Memory B cell (primary cell): ENCODE measurements around the gene RPL36A.

ENCODE experiments used
- ATAC-seq: fragments of 150-1000 bp; cut with Tn5 transposase; 2 replicates; pipeline ENCODE4 v1.10.0; 2021; ENCODE audit warnings: low read depth, mild to moderate bottlenecking, moderate library complexity
- DNase-seq, 2 donors: peaks; one replicate each; pipeline ENCODE4 v3.0.0; 2022; ENCODE audit warnings: low spot score in 2 of 2
- H3K27ac Mint-ChIP-seq: one replicate; pipeline ENCODE4 v1.8.0; 2022; ENCODE audit warnings: mild to moderate bottlenecking, moderate library complexity, mixed read lengths
- H3K27me3 Mint-ChIP-seq: one replicate; pipeline ENCODE4 v1.8.0; 2022; ENCODE audit warnings: mixed read lengths
- H3K36me3 Mint-ChIP-seq: one replicate; pipeline ENCODE4 v1.8.0; 2022; ENCODE audit warnings: mild to moderate bottlenecking, mixed read lengths
- H3K4me1 Mint-ChIP-seq: one replicate; pipeline ENCODE4 v1.8.0; 2022; ENCODE audit warnings: mixed read lengths
- H3K4me3 Mint-ChIP-seq: one replicate; pipeline ENCODE4 v1.8.0; 2022; ENCODE audit warnings: mild to moderate bottlenecking, moderate library complexity, mixed read lengths
- H3K9me3 Mint-ChIP-seq: one replicate; pipeline ENCODE4 v1.8.0; 2022; ENCODE audit warnings: mixed read lengths

The RPL36A gene

DNA sequence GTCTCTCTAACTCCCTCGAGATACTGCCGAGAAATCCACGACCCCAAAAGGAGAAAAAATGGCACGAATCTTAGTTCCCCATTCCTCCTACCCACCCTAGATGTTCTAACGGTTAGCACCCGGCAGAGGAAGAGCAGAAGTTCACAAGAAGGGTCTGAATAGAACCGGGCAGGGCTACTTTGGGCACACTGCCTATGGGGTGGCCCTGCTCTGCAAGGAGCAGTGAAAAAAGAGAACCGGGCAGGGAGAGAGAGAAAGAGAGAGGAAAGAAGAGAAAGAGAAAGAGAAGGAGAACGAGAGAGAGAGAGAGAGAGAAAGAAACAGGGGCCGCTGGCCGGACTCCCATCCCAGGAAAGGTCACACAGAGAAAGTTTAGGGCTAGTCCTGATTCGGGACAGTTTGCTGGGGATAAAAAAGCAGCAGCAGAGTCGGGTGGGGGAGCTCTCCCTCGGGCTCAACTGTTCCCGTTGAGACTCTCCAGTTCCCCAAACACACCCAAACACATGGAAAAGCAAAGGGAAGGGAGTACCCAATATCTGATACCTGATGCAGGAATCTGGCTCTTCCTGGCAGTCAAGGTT, 16.4 kb downstream of the RPL36A start:
- peak overlapping the region; percentile 98 for H3K27ac Mint-ChIP-seq
- peak overlapping the region; percentile 98 for H3K4me3 Mint-ChIP-seq
- H3K27me3 Mint-ChIP-seq, result no peaks in the 10 kb centered on the region
- peaks cover 15% of the 10 kb centered on the region for H3K4me1 Mint-ChIP-seq
- DNase-seq (no peak), ATAC-seq (no peak)
- no peaks in the 10 kb centered on the region for H3K9me3 Mint-ChIP-seq
- peaks cover 11% of the 10 kb centered on the region for H3K36me3 Mint-ChIP-seq

- Mint-ChIP-seq H3K27ac (peak within 1 kb of the TSS; percentile 98), H3K4me3 (peak within 1 kb of the TSS; percentile 98), H3K36me3 (peaks cover 14% of the 10 kb centered on the region), H3K27me3 (no peaks in the 10 kb centered on the region), H3K4me1 (peaks cover 21% of the 10 kb centered on the region), H3K9me3 (no peaks in the 10 kb centered on the region)
- peak; percentile 84 for ATAC-seq
- peak; percentile 67 to 82 for DNase-seq
Measured at GRCh38 chrX:101407748-101408531, 17.1 kb downstream of the RPL36A start, which contains the start of the genes GLA and HNRNPH2. TSS of gene GLA (minus strand) at chrX:101407925. CDS start at chrX:101407903, 22 bp downstream. TSS of gene HNRNPH2 (plus strand) at chrX:101408222. CDS start at chrX:101411989, 3,767 bp downstream.

DNA sequence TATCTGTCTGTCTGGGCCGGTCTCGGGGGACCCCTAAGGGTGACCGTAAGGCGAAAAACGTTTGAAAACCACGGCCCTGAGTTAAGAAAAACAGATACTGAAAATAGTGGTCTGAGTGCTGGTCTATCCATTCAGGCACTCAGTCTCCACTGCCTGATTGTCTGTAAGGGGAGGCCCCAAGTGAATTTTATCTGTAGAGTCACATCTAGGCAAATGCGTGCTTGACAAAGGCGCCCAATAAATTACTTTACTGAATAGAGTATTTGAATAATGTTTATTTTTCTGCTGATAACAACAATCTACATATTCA, 17.7 kb downstream of the RPL36A start:
- no peaks in the 10 kb centered on the region for H3K27me3 Mint-ChIP-seq
- peak overlapping the region; percentile 98 for H3K27ac Mint-ChIP-seq
- DNase-seq (no peak), ATAC-seq (no peak)
- peaks cover 24% of the 10 kb centered on the region for H3K4me1 Mint-ChIP-seq
- H3K36me3 Mint-ChIP-seq, result peaks cover 16% of the 10 kb centered on the region
- H3K9me3 Mint-ChIP-seq, result no peaks in the 10 kb centered on the region
- H3K4me3 Mint-ChIP-seq, result peak overlapping the region; percentile 98

- peak overlapping the region; percentile 68 for H3K4me3 Mint-ChIP-seq
- no peak for DNase-seq
- no peaks in the 10 kb centered on the region for H3K9me3 Mint-ChIP-seq
- H3K36me3 Mint-ChIP-seq, result peaks cover 15% of the 10 kb centered on the region
- H3K4me1 Mint-ChIP-seq, result peaks cover 24% of the 10 kb centered on the region
- no peaks in the 10 kb centered on the region for H3K27me3 Mint-ChIP-seq
- H3K27ac Mint-ChIP-seq, result peak overlapping the region; percentile 98
- no peak for ATAC-seq
Measured at GRCh38 chrX:101409043-101409442, 18.2 kb downstream of the RPL36A start.

GRCh38 chrX:101410461-101410860, 19.6 kb downstream of the RPL36A start:
- Mint-ChIP-seq H3K27me3 (no peaks in the 10 kb centered on the region), H3K9me3 (no peaks in the 10 kb centered on the region), H3K27ac (peak overlapping the region; percentile 90), H3K36me3 (peaks cover 13% of the 10 kb centered on the region), H3K4me3 (peak overlapping the region; percentile 51), H3K4me1 (peaks cover 26% of the 10 kb centered on the region)
- ATAC-seq (no peak), DNase-seq (no peak)

GRCh38 chrX:101411984-101412383, 21.2 kb downstream of the RPL36A start:
- ATAC-seq, result no peak

GRCh38 chrX:101415180-101416145, 24.7 kb downstream of the RPL36A start:
- DNase-seq, result peak; percentile 44 to 51
- Mint-ChIP-seq H3K4me3 (peak overlapping the region; percentile 6), H3K4me1 (peaks cover 25% of the 10 kb centered on the region)

More at GRCh38 chrX:101411984-101412383, 21.2 kb downstream of the RPL36A start:
- Mint-ChIP-seq H3K4me3 (peak overlapping the region; percentile 17), H3K36me3 (peaks cover 13% of the 10 kb centered on the region), H3K27me3 (no peaks in the 10 kb centered on the region), H3K4me1 (peaks cover 27% of the 10 kb centered on the region), H3K27ac (peak overlapping the region; percentile 80), H3K9me3 (no peaks in the 10 kb centered on the region)
- DNase-seq, result no peak

DNA sequence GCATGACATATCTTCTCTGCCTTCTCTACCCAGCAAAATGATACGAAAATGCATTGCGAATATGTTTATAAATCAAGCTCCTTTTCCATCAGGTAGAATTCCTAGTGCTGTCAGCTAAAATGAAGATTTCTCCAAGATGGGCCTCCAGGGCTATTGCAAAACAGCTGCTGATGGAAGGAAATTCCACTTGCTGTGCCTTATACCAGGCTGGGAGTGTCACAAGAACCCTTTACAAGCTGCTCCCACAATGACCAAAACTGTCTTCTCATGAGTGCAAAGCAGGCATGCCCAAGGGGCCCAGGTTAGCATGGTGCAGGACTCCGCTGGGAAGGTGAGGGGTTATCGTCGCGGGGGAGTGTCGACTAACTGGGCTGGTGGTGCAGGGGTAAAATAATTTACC, 25.9 kb downstream of the RPL36A start:
- peak overlapping the region; percentile 43 for H3K4me3 Mint-ChIP-seq
- H3K4me1 Mint-ChIP-seq, result peaks cover 24% of the 10 kb centered on the region
- H3K27ac Mint-ChIP-seq, result no peak overlapping the region
- peaks cover 18% of the 10 kb centered on the region for H3K36me3 Mint-ChIP-seq
- H3K27me3 Mint-ChIP-seq, result no peaks in the 10 kb centered on the region
- H3K9me3 Mint-ChIP-seq, result no peaks in the 10 kb centered on the region
- no peak for ATAC-seq
- no peak for DNase-seq

More at GRCh38 chrX:101415180-101416145, 24.7 kb downstream of the RPL36A start:
- Mint-ChIP-seq H3K9me3 (no peaks in the 10 kb centered on the region), H3K27ac (peak overlapping the region; percentile 80), H3K27me3 (no peaks in the 10 kb centered on the region), H3K36me3 (peaks cover 15% of the 10 kb centered on the region)
- peak; percentile 63 for ATAC-seq

- no peaks in the 10 kb centered on the region for H3K9me3 Mint-ChIP-seq
- H3K27ac Mint-ChIP-seq, result peak overlapping the region; percentile 97
- ATAC-seq (no peak), DNase-seq (no peak)
- peaks cover 13% of the 10 kb centered on the region for H3K36me3 Mint-ChIP-seq
- H3K4me3 Mint-ChIP-seq, result peak overlapping the region; percentile 90
- no peaks in the 10 kb centered on the region for H3K27me3 Mint-ChIP-seq
- H3K4me1 Mint-ChIP-seq, result peaks cover 20% of the 10 kb centered on the region
Measured at GRCh38 chrX:101417190-101417589, 26.4 kb downstream of the RPL36A start.

GRCh38 chrX:101417981-101418841, 27.4 kb downstream of the RPL36A start:
- Mint-ChIP-seq H3K27ac (peak overlapping the region; percentile 97), H3K4me1 (peaks cover 10% of the 10 kb centered on the region), H3K9me3 (no peaks in the 10 kb centered on the region), H3K36me3 (peaks cover 5% of the 10 kb centered on the region), H3K27me3 (no peaks in the 10 kb centered on the region), H3K4me3 (peak overlapping the region; percentile 90)
- DNase-seq, result peak in 1 of 2 donors; percentile 29
- peak; percentile 50 for ATAC-seq

GRCh38 chrX:101419489-101419888, 28.7 kb downstream of the RPL36A start:
- no peak for DNase-seq
- no peaks in the 10 kb centered on the region for H3K9me3 Mint-ChIP-seq
- H3K27me3 Mint-ChIP-seq, result no peaks in the 10 kb centered on the region
- H3K4me1 Mint-ChIP-seq, result peaks cover 9% of the 10 kb centered on the region
- peak overlapping the region; percentile 41 for H3K4me3 Mint-ChIP-seq
- H3K36me3 Mint-ChIP-seq, result peaks cover 5% of the 10 kb centered on the region
- H3K27ac Mint-ChIP-seq, result no peak overlapping the region
- no peak for ATAC-seq

- H3K4me3 Mint-ChIP-seq, result no peak overlapping the region
- H3K4me1 Mint-ChIP-seq, result peaks cover 4% of the 10 kb centered on the region
- DNase-seq (no peak), ATAC-seq (no peak)
- no peaks in the 10 kb centered on the region for H3K9me3 Mint-ChIP-seq
- no peak overlapping the region for H3K27ac Mint-ChIP-seq
- H3K27me3 Mint-ChIP-seq, result no peaks in the 10 kb centered on the region
- peaks cover 18% of the 10 kb centered on the region for H3K36me3 Mint-ChIP-seq
Measured at GRCh38 chrX:101427954-101428353, 37.1 kb downstream of the RPL36A start.

GRCh38 chrX:101429934-101430333, 39.1 kb downstream of the RPL36A start:
- ATAC-seq, result no peak
- Mint-ChIP-seq H3K4me3 (no peak overlapping the region), H3K36me3 (peaks cover 14% of the 10 kb centered on the region)

More at GRCh38 chrX:101429934-101430333, 39.1 kb downstream of the RPL36A start:
- Mint-ChIP-seq H3K27ac (no peak overlapping the region), H3K9me3 (no peaks in the 10 kb centered on the region), H3K4me1 (peaks cover 4% of the 10 kb centered on the region), H3K27me3 (no peaks in the 10 kb centered on the region)
- DNase-seq, result no peak
